Endodermal cell (in vitro differentiated cells): ENCODE data around the gene A2ML1. TPM values are rescaled to one million over a fixed set of nuclear protein-coding genes. Genes with fewer than 3 reads are reported as not detected.

Experiments
- DNase-seq: peaks from one replicate; pipeline ENCODE4 v3.0.0-alpha.2; 2017
- H3K27ac ChIP-seq: 2 replicates; pipeline ENCODE4 v1.5.1; 2013; ENCODE audit warnings: mild to moderate bottlenecking, low read depth, low read length, moderate library complexity
- H3K27me3 ChIP-seq: 2 replicates; pipeline ENCODE4 v1.6.1; 2013; ENCODE audit warnings: mild to moderate bottlenecking, low read length, moderate library complexity; ENCODE audit not compliant: insufficient read depth, control insufficient read depth, poor library complexity, severe bottlenecking
- H3K36me3 ChIP-seq: 2 replicates; pipeline ENCODE4 v1.7.0; 2013; ENCODE audit warnings: mild to moderate bottlenecking, low read length, moderate library complexity; ENCODE audit not compliant: control insufficient read depth, insufficient read depth
- H3K4me1 ChIP-seq: one replicate; pipeline ENCODE4 v1.7.0; 2013; ENCODE audit warnings: low read length; ENCODE audit not compliant: control insufficient read depth, insufficient read depth
- H3K4me3 ChIP-seq: 2 replicates; pipeline ENCODE4 v1.5.1; 2013; ENCODE audit warnings: mild to moderate bottlenecking, low read length, moderate library complexity
- H3K9ac ChIP-seq: 2 replicates; pipeline ENCODE4 v1.6.1; 2013; ENCODE audit warnings: mild to moderate bottlenecking, low read length, moderate library complexity; ENCODE audit not compliant: poor library complexity, severe bottlenecking; ENCODE audit errors: extremely low read depth
- H3K9me3 ChIP-seq: 2 replicates; pipeline ENCODE4 v1.6.1; 2013; ENCODE audit warnings: mild to moderate bottlenecking, low read length, moderate library complexity; ENCODE audit not compliant: control insufficient read depth
- H3K27ac Mint-ChIP-seq: 2 replicates; pipeline ENCODE4 v1.8.0; 2020; ENCODE audit warnings: mixed read lengths
- H3K27me3 Mint-ChIP-seq: 2 replicates; pipeline ENCODE4 v1.8.0; 2021; ENCODE audit warnings: mild to moderate bottlenecking, mixed read lengths; ENCODE audit not compliant: insufficient read depth
- H3K36me3 Mint-ChIP-seq: 2 replicates; pipeline ENCODE4 v1.8.0; 2020; ENCODE audit warnings: low read depth, mixed read lengths
- H3K4me1 Mint-ChIP-seq: 2 replicates; pipeline ENCODE4 v1.8.0; 2020; ENCODE audit warnings: mixed read lengths
- H3K4me3 Mint-ChIP-seq: 2 replicates; pipeline ENCODE4 v1.8.0; 2020; ENCODE audit warnings: mild to moderate bottlenecking, moderate library complexity, mixed read lengths
- H3K9me3 Mint-ChIP-seq: 2 replicates; pipeline ENCODE4 v1.8.0; 2020; ENCODE audit warnings: mild to moderate bottlenecking, mixed read lengths
- WGBS, 2 experiments: methylation state at CpG; one replicate each; pipeline versions ENCODE4 v1.1.5 to v1.1.7; 2013; ENCODE audit warnings: missing lambda C conversion rate in 2 of 2, mixed read lengths in 1 of 2; ENCODE audit not compliant: insufficient coverage in 1 of 2, insufficient read length in 1 of 2; 5-methylcytosine and 5-hydroxymethylcytosine counted together
- total RNA-seq, 2 donors: library from RNA; stranded (reverse); fragmentation: NEBNext Ultra II Directional in 1 of 2; extraction: Animal tissue kit (Norgen Biotek cat#: 25700) in 1 of 2; gene quantifications; 2 replicates in 1 of 2; 3 replicates in 1 of 2; pipeline ENCODE4 v1.2.1, GENCODE V29; 2021
- TF ChIP-seq, protein P1 (sequence below): fragments of 200-600 bp; sonication (generic); conservative IDR thresholded peaks from 2 replicates; pipeline ENCODE4 v1.5.0; 2021; ENCODE audit warnings: antibody characterized with exemption, mild to moderate bottlenecking

Gene A2ML1
- total RNA-seq, 2 donors from 2014 or later: 7.1 to 11.6 TPM

DNA sequence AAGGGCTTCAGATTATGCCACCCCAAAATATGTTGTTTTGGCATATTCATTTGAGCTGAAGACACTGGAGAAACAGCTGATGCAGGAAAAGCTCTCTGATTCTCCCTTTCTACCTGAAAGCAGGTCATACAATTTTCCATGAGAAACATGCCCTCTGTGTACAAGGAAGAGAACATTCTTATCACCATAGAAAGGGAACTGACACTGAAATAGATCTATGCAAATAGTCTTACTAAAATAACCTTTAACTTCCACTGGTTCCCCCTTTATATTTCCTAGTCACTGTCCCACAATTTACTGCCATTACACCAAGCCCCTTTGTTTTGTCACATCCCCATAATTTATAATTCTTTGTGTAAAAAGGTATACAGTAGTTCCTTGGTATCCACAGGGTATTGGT lies 82.2 kb downstream of the A2ML1 start:
- TF ChIP-seq, protein P1, sequence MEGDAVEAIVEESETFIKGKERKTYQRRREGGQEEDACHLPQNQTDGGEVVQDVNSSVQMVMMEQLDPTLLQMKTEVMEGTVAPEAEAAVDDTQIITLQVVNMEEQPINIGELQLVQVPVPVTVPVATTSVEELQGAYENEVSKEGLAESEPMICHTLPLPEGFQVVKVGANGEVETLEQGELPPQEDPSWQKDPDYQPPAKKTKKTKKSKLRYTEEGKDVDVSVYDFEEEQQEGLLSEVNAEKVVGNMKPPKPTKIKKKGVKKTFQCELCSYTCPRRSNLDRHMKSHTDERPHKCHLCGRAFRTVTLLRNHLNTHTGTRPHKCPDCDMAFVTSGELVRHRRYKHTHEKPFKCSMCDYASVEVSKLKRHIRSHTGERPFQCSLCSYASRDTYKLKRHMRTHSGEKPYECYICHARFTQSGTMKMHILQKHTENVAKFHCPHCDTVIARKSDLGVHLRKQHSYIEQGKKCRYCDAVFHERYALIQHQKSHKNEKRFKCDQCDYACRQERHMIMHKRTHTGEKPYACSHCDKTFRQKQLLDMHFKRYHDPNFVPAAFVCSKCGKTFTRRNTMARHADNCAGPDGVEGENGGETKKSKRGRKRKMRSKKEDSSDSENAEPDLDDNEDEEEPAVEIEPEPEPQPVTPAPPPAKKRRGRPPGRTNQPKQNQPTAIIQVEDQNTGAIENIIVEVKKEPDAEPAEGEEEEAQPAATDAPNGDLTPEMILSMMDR: no peak
- no peak overlapping the region for H3K27ac Mint-ChIP-seq

DNA sequence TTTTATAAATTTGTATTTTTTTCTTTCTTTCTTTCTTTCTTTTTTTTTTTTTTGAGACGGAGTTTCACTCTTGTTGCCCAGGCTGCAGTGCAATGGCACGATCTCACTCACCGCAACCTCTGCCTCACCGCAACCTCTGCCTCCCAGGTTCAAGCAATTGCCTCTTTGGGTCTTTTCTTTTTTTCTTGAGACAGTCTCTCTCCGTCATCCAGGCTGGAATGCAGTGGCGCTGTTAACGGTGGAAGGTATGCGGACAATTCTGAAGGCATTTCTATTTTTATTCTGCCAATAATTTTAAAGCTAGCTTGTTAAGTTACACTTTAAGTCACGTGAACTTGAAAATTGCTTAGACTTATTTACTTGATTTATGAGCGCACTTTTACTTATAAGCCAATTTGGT lies 83.1 kb downstream of the A2ML1 start:
- H3K4me1 Mint-ChIP-seq: peaks cover 30% of the 10 kb centered on the region
- TF ChIP-seq, protein P1: peak; percentile 12
- no peak overlapping the region for H3K4me3 Mint-ChIP-seq
- Histone ChIP-seq H3K27ac (no peak overlapping the region), H3K4me1 (no peaks in the 10 kb centered on the region), H3K27me3 (no peaks in the 10 kb centered on the region), H3K9ac (no peak overlapping the region), H3K4me3 (no peak overlapping the region), H3K36me3 (no peaks in the 10 kb centered on the region), H3K9me3 (no peaks in the 10 kb centered on the region)
- DNase-seq: peak; percentile 74
- peaks cover 11% of the 10 kb centered on the region for H3K36me3 Mint-ChIP-seq
- H3K27me3 Mint-ChIP-seq: no peaks in the 10 kb centered on the region
- H3K27ac Mint-ChIP-seq: peak overlapping the region; percentile 82
- H3K9me3 Mint-ChIP-seq: peaks cover 21% of the 10 kb centered on the region
- 90% methylated on average over 9 to 10 of the region's 10 CpGs for WGBS, 2 experiments

More for the DNA sequence above, 82.2 kb downstream of the A2ML1 start:
- no peak for DNase-seq
- H3K27me3 Mint-ChIP-seq: no peaks in the 10 kb centered on the region
- Histone ChIP-seq H3K36me3 (no peaks in the 10 kb centered on the region), H3K27ac (no peak overlapping the region), H3K4me1 (no peaks in the 10 kb centered on the region), H3K9ac (no peak overlapping the region), H3K27me3 (no peaks in the 10 kb centered on the region), H3K4me3 (no peak overlapping the region), H3K9me3 (no peaks in the 10 kb centered on the region)
- no peak overlapping the region for H3K4me3 Mint-ChIP-seq
- peaks cover 21% of the 10 kb centered on the region for H3K4me1 Mint-ChIP-seq
- peaks cover 15% of the 10 kb centered on the region for H3K36me3 Mint-ChIP-seq
- H3K9me3 Mint-ChIP-seq: peaks cover 29% of the 10 kb centered on the region

DNA sequence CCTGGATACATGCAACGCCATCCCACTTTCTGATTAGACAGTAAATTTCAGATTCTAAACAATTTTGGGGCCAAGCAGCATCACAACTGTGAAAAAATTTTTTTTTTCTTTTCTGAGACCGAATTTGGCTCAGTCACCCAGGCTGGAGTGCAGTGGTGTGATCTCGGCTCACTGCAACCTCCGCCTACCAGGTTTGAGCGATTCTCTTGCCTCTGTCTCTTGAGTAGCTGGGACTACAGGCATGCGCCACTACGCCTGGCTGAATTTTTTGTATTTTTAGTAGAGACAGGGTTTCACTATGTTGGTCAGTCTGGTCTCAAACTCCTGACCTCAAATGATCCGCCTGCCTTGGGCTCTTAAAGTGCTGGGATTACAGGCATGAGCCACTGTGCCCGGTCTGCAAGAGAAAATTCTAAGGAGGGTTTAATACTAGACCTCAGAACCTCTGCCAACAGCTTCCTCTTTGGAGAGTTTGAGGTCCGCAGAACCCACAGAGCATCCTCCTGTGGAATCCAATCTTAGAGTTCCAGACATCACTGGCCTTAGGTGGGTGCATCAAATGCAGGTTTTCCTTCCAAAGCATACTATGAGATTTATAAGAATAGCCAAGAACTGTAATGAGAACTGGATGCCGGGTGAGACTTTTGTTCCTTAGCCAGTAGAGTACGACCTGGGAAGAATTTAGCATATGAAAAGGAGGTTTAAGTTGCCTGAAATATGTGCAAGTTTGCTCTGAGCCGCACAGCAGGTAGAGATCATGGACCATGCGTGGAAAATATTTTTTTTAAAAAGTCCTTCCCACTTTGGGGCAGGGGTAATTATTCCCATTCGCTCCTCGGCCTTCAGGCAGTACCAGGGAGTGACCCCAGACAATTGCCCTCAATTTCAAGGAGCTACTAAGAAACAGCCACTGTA lies 84.1 kb downstream of the A2ML1 start:
- no peak overlapping the region for H3K4me3 Mint-ChIP-seq
- peak overlapping the region; percentile 82 for H3K27ac Mint-ChIP-seq
- no peaks in the 10 kb centered on the region for H3K36me3 ChIP-seq
- TF ChIP-seq, protein P1: peak; percentile 10
- no peaks in the 10 kb centered on the region for H3K27me3 Mint-ChIP-seq
- H3K9me3 Mint-ChIP-seq: peaks cover 12% of the 10 kb centered on the region
- H3K4me1 Mint-ChIP-seq: peaks cover 38% of the 10 kb centered on the region
- DNase-seq: peak; percentile 76
- H3K4me1 ChIP-seq: peaks cover 6% of the 10 kb centered on the region
- H3K27ac ChIP-seq: no peak overlapping the region
- H3K9me3 ChIP-seq: no peaks in the 10 kb centered on the region
- H3K27me3 ChIP-seq: no peaks in the 10 kb centered on the region
- peaks cover 11% of the 10 kb centered on the region for H3K36me3 Mint-ChIP-seq
- no peak overlapping the region for H3K4me3 ChIP-seq
- WGBS, 2 experiments: 76 to 78% methylated on average over 14 to 16 of the region's 16 CpGs
- H3K9ac ChIP-seq: no peak overlapping the region
